Measurements from ENCODE around the gene OR9Q1.

GRCh38 chr11:58011771-58012170, 11.9 kb upstream of the OR9Q1 start:
- TF ChIP-seq GATA3 (IDR thresholded peaks at IDR 0.05; ENCODE audit: low read depth, low read length) (no peak), GATA2 (IDR thresholded peaks at IDR 0.05; ENCODE audit: low read depth, low read length) (no peak)
